Measurements from ENCODE around the gene COL11A2. TPM values are rescaled to one million over a fixed set of nuclear protein-coding genes. Genes with fewer than 3 reads are reported as not detected.

The COL11A2 gene
- total and polyA plus RNA-seq, 2 of the 13 experiments (the other 11 are each of a cell fraction or from before 2014, with no cell fraction given), result 0.55 TPM

- no peak for TF ChIP-seq RNF219 (CRISPR knock-in tag; IDR thresholded peaks at IDR 0.05)
- TF ChIP-seq TSC22D2 (CRISPR knock-in tag; IDR thresholded peaks at IDR 0.05; ENCODE audit: borderline replicate concordance), result no peak
- TF ChIP-seq TBP (CRISPR knock-in tag; IDR thresholded peaks at IDR 0.05), result no peak
- no peak for TF ChIP-seq ETS1 (CRISPR knock-in tag; IDR thresholded peaks at IDR 0.05)
- no peak; the same call in 1 of the 2 replicates for TF ChIP-seq ZNF772 (CRISPR knock-in tag; IDR thresholded peaks at IDR 0.05)
- no peak for TF ChIP-seq NFE2 (CRISPR knock-in tag; IDR thresholded peaks at IDR 0.05)
- no peak for TF ChIP-seq ZFP62 (CRISPR knock-in tag; IDR thresholded peaks at IDR 0.05)
- TF ChIP-seq NFATC3 (CRISPR knock-in tag; IDR thresholded peaks at IDR 0.05), result no peak
- TF ChIP-seq THAP9 (CRISPR knock-in tag; IDR thresholded peaks at IDR 0.05; ENCODE audit: borderline replicate concordance), result 0 out of 2 replicates have a peak, but pooled peaks have one; percentile 52
- no peak for TF ChIP-seq PCBP1 (IDR thresholded peaks at IDR 0.05; ENCODE audit: borderline replicate concordance, low read depth, low read length)
- TF ChIP-seq ZNF281 (CRISPR knock-in tag; IDR thresholded peaks at IDR 0.05; ENCODE audit: borderline replicate concordance), result no peak
- no peak for TF ChIP-seq DNMT1 (CRISPR knock-in tag; IDR thresholded peaks at IDR 0.05)
- TF ChIP-seq ZNF484 (CRISPR knock-in tag; IDR thresholded peaks at IDR 0.05; ENCODE audit: borderline replicate concordance, low read depth), result no peak
- no peak for TF ChIP-seq ZNF672 (CRISPR knock-in tag; IDR thresholded peaks at IDR 0.05)
Observed at GRCh38 chr6:33161354-33162331, 30.6 kb downstream of the COL11A2 start (continued).
